IPS-15b (cell line): Measurements from ENCODE around the gene CALML5.

Experiments
- H3K27me3 ChIP-seq: one replicate; pipeline ENCODE4 v1.6.1; 2013; ENCODE audit warnings: low read length; ENCODE audit not compliant: control insufficient read depth, insufficient read depth
- H3K36me3 ChIP-seq: one replicate; pipeline ENCODE4 v1.6.1; 2013; ENCODE audit warnings: low read length; ENCODE audit not compliant: control insufficient read depth, insufficient read depth
- H3K4me1 ChIP-seq: one replicate; pipeline ENCODE4 v1.6.1; 2013; ENCODE audit warnings: mild to moderate bottlenecking, low read length; ENCODE audit not compliant: control insufficient read depth, insufficient read depth
- H3K4me3 ChIP-seq: one replicate; pipeline ENCODE4 v1.5.1; 2013; ENCODE audit warnings: low read depth, low read length
- H3K9ac ChIP-seq: one replicate; pipeline ENCODE4 v1.6.1; 2013; ENCODE audit warnings: low read depth, mild to moderate bottlenecking, low read length
- H3K9me3 ChIP-seq: one replicate; pipeline ENCODE4 v1.6.1; 2013; ENCODE audit warnings: mild to moderate bottlenecking, low read length; ENCODE audit not compliant: control insufficient read depth, insufficient read depth

Gene CALML5, protein sequence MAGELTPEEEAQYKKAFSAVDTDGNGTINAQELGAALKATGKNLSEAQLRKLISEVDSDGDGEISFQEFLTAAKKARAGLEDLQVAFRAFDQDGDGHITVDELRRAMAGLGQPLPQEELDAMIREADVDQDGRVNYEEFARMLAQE

DNA sequence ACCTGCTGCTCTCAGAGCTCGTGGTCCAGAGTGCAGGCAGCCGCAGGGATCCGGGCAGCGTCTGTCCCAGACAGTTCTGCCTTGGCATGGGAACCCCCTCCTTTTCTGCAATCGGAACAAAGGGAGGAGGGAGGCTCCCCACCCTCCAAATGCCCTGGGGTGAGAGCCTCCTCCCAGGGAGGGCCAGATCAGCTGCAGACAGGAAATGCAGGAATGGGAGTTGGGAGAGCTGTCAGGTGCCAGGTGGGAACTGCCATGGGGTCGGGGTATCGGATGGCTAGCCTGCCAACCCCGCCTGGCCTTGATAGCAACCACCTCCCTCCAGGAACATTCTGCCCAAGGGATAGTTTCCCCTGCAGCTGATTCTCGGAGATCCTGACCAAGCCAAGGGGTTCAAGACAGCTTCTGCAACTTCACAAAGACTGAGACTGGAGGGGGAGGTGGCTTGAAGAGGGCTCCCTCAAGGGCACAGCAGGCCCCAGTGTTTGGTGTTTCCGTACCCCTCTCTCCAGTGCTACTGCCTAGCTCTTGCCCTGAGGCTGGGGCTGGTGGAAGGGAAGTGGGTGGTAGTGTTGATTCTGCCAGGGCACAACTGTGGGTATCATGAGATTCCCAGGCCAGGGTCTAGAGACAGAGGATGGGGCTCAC, at the start of gene CALML5:
CALML5 (minus strand) TSS at position 78 of the 648 bp plus-strand sequence. CDS start 132 bp downstream, outside the sequence.
- no peaks in the 10 kb centered on the region for H3K9me3 ChIP-seq
- no peak within 1 kb of the TSS for H3K9ac ChIP-seq
- no peaks in the 10 kb centered on the region for H3K36me3 ChIP-seq
- H3K4me3 ChIP-seq = no peak within 1 kb of the TSS
- H3K27me3 ChIP-seq = no peaks in the 10 kb centered on the region
- H3K4me1 ChIP-seq = no peaks in the 10 kb centered on the region

DNA sequence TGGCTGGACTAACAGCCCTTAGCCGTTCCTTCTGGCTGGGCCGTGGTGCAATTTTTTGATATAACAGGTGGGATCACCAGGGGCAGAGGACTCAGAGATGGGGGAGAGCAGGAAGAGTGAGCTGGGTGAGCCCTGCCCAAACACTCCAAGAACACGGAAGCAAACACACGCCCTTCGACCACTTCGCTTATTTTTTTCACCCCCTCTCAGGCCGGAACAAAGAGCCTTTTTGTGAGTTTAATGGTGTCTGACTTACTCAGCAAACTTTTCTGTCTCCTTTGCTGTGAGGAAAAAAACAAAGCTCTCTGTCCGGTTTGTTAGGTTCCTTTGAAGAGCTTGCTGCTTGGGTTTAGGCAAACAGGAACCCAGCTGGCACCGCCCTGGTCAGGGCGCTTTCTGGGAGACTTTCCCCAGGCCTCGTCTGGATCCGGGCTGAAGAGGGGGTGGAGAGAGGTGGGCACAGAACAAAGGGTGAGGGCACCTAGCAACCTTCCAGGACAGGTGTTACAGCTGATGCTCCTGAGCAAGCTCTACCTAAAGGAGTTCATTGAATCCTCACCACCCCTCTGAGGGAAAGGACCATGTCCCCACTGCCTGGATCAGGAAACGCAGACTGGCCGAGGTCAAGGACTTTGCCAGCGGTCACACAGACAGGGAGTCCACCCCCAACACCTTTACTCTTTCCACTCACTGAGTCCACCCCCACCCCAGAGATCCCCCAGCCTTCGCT, 48.7 kb upstream of the CALML5 start:
- Histone ChIP-seq H3K9me3 (no peaks in the 10 kb centered on the region), H3K9ac (no peak overlapping the region), H3K4me1 (no peaks in the 10 kb centered on the region), H3K4me3 (no peak overlapping the region), H3K27me3 (no peaks in the 10 kb centered on the region), H3K36me3 (no peaks in the 10 kb centered on the region)

DNA sequence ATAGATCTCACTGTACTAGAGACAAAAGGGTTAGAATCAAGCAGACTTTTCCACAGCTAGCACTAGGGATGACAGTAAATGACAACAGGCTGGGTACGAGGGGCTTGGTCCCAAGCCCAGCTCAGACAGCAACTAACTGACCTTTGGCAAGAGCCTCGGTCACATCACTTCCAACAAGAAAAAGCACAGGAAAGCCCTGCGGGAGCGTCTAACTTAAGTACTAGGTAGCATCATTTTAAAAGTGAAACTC, 48.2 kb upstream of the CALML5 start:
- Histone ChIP-seq H3K9ac (no peak overlapping the region), H3K4me1 (no peaks in the 10 kb centered on the region), H3K27me3 (no peaks in the 10 kb centered on the region), H3K4me3 (no peak overlapping the region), H3K36me3 (no peaks in the 10 kb centered on the region), H3K9me3 (no peaks in the 10 kb centered on the region)

DNA sequence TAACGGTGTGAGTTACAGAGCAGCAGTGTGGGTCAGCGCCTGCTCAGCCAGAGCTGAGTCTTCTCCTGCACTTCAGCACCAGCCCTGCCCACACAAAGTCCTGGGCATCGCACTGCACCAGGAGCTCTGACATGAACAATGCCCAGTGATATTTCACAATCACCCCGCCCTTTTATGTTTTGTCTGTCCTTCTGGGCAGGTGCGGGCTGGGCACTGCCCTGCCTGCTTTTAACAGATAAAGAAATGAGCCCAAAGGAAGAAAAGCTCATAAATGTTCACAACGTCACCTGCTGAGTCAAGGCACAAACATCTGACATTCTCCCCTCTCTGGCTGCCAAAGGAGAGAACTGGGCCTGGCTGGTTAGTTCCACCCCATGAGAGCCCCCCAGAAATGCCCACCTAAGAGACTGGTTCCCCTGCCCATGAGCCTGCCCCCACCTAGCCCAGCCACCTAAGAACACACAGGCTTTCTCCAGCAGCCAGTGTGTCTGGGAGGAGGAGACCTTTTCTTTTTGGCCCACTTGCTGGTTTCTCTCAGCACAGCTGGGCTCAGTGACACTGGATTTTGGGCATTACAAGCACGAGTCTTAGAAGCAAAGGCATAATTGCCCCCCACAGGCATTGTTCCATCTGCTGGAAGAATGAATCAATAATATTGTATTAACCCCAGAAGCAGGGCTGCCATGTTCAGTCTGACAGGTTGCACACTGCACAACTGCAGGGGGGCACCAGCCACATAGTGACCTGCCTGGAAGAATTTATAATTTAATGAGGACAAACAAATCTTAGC, 47.7 kb upstream of the CALML5 start:
- no peaks in the 10 kb centered on the region for H3K27me3 ChIP-seq
- no peak overlapping the region for H3K9ac ChIP-seq
- no peaks in the 10 kb centered on the region for H3K9me3 ChIP-seq
- H3K4me3 ChIP-seq = no peak overlapping the region
- H3K36me3 ChIP-seq = no peaks in the 10 kb centered on the region
- no peaks in the 10 kb centered on the region for H3K4me1 ChIP-seq

DNA sequence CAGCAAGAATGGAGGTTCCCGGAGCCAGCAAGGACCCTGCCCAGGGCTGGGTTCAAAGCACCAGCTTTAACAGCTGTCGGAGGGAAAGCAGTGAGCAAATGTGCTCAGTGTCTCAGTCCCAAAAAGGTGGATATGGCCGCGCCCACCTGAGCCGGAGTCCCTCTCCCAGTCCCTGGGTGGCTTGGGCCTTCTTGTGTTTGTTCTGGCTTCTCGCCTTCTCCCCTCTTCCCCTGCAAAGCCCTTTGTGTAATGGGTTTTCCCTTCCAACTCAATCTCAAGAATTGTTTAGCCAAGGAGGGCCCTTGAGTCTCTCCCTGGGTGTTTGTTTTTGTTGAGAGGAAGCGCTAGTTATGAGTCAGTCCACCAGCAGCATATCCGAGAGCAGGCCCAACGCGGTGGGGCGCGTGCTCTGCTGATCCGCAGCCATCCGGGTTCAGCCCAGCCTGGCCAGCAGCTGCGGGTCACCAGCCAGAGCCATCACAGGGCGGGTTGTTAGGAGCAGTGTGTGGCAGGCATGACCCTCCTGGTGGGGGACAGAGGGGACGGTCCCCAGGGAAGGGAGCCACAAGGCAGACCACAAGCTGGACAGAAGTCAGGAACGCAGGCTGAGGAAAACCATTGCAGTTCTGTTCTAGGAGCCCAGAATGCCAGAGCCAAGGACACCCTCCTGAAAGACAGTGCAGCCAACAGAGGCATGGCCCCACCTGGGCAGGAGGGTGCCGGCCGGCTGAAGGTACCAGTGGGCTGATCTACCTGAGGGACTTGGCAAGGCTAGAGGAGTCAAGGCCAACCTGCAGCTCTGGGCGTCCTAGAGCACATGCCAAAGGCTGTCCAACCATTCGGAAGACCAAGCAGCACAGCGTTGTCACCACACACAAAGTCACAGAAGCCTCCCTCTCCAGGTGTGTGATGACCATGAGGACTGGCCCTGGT, 46.7 kb upstream of the CALML5 start:
- no peaks in the 10 kb centered on the region for H3K4me1 ChIP-seq

DNA sequence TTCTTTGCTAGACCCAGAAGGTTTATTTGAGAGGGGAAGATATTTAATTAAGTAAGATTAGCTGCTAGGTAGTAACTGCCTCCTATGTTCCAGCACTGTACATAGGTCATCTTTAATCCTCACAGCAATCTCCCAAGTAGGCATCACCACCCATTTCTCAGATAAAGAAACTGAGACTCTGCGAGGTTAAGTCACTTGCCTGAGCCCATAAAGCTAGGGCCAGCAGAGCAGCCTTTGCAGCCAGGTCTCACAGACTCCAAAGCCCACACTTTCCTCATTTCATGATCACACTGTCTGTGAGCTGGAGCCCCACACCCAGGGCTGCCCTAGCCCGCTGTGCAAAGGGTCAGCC, 46.0 kb upstream of the CALML5 start:
- H3K9ac ChIP-seq = no peak overlapping the region
- H3K9me3 ChIP-seq = no peaks in the 10 kb centered on the region
- no peaks in the 10 kb centered on the region for H3K27me3 ChIP-seq
- no peaks in the 10 kb centered on the region for H3K36me3 ChIP-seq
- H3K4me3 ChIP-seq = no peak overlapping the region
- H3K4me1 ChIP-seq = no peaks in the 10 kb centered on the region

More for the DNA sequence above, 46.7 kb upstream of the CALML5 start:
- H3K9ac ChIP-seq = no peak overlapping the region
- no peaks in the 10 kb centered on the region for H3K36me3 ChIP-seq
- H3K27me3 ChIP-seq = no peaks in the 10 kb centered on the region
- H3K4me3 ChIP-seq = no peak overlapping the region
- H3K9me3 ChIP-seq = no peaks in the 10 kb centered on the region

DNA sequence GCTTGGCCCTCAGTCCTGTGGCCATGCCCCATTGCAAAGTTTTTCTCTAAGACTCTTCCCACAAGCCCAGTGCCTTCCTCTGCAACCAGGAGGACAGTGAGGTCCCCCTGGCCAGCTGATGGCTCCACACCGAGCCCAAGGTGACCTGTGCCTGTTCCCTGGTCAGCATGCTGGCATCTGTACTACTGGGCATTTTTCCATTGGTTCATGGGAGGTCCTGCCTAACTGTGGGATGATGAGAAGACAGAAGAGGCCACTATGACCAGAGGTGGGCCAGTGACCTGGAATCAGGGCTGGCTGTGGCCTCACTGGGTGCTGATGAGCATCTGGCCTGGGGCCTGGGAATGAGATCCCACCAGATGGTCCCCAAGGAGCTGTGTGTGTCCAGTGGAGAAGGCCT, 45.6 kb upstream of the CALML5 start:
- no peaks in the 10 kb centered on the region for H3K36me3 ChIP-seq

DNA sequence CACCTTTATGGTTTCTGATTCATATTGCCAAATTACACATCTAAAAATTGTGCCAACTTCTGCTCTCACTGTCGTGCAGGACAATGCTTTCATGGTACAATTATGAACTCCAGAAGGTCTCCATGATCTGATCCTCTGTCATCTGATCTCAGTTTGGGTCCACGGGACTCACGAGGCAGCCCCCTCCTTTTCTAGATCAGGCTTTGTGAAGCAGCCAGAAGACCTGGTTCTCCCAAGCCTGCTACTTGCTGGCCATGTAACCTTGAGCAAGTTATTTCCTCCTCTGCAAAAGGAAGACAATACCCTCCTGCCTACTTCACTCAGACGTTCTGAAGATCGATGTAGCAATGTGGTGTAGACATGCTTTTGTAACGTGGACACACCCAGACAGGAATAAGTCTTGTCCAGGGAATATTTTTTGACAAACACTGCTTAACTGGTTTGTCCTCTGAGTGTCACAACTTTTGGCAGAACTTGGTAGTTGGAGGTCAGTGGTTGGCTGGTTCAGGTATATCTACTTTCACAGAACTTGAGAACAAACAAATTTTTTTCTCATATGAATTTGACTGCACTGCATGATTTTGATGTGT, 44.9 kb upstream of the CALML5 start:
- Histone ChIP-seq H3K4me1 (no peaks in the 10 kb centered on the region), H3K9ac (no peak overlapping the region)

More for the DNA sequence above, 45.6 kb upstream of the CALML5 start:
- H3K4me1 ChIP-seq = no peaks in the 10 kb centered on the region
- H3K9me3 ChIP-seq = no peaks in the 10 kb centered on the region
- no peak overlapping the region for H3K4me3 ChIP-seq
- no peaks in the 10 kb centered on the region for H3K27me3 ChIP-seq
- H3K9ac ChIP-seq = no peak overlapping the region

DNA sequence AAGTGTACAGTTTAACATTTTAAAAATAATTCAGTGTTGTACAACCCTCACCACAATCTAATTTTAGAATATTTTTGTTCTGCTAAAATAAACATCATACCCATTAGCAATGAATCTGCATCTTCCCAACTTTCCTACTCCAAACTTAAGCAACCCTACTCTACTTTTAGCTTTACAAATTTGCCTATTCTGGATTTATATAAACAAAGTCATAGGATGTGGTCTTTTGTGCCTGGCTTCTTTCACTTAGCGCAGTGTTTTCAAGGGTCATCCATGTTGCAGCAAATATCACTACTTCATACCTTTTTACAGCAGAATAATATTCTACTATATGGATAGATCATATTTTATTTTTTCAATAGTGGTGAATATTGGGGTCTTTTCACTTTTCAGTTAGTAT, 44.3 kb upstream of the CALML5 start:
- H3K4me3 ChIP-seq = no peak overlapping the region
- no peak overlapping the region for H3K9ac ChIP-seq
- no peaks in the 10 kb centered on the region for H3K4me1 ChIP-seq
- H3K9me3 ChIP-seq = no peaks in the 10 kb centered on the region
- no peaks in the 10 kb centered on the region for H3K27me3 ChIP-seq
- no peaks in the 10 kb centered on the region for H3K36me3 ChIP-seq

More for the DNA sequence above, 44.9 kb upstream of the CALML5 start:
- H3K9me3 ChIP-seq = no peaks in the 10 kb centered on the region
- no peaks in the 10 kb centered on the region for H3K36me3 ChIP-seq
- H3K27me3 ChIP-seq = no peaks in the 10 kb centered on the region
- no peak overlapping the region for H3K4me3 ChIP-seq

DNA sequence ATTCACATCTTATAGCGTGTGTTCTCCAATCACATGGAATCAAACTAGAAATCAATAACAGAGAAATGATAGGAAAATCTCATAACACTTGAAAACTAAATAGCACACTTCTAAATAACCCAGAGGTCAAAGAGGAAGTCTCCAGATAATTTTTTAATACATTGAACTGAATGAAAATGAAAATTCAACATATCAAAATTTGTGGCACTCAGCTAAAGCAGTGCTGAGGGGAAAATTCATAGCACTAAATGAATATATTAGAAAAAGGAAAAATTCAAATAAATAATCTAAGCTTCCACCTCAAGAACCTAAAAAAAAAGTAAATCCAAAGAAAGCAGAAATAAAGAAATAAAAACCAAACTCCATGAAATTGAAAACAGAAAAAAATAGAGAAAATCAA, 42.7 kb upstream of the CALML5 start:
- H3K36me3 ChIP-seq = no peaks in the 10 kb centered on the region
- no peak overlapping the region for H3K9ac ChIP-seq
- no peaks in the 10 kb centered on the region for H3K27me3 ChIP-seq
- no peaks in the 10 kb centered on the region for H3K4me1 ChIP-seq
- no peaks in the 10 kb centered on the region for H3K9me3 ChIP-seq
- H3K4me3 ChIP-seq = no peak overlapping the region

DNA sequence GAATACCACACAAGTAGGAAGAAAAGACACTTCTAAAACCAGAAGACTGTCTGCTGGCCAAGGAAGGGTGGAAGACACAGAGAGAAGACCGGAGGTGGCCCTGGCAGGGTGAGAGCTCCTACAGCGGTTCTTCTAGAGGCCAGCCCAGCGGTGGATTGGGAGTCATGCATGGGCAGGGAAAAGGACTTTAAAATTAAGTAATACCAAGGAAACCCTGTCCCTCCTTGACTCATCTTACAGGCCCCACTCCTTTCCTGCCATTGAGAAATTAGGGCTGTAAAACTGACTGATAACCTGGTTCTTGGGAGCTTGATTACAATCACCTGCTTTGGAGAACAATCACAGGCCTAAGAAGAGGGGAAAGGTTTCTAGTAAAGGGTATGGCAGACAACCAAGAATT, 41.5 kb upstream of the CALML5 start:
- no peak overlapping the region for H3K9ac ChIP-seq
- H3K27me3 ChIP-seq = no peaks in the 10 kb centered on the region
- no peaks in the 10 kb centered on the region for H3K9me3 ChIP-seq
- no peaks in the 10 kb centered on the region for H3K4me1 ChIP-seq
- no peaks in the 10 kb centered on the region for H3K36me3 ChIP-seq
- H3K4me3 ChIP-seq = no peak overlapping the region
